SKM-1 (cell line): ENCODE measurements around the gene TES.
"Not testable (repeated sequence)": the region's sequence is repeated elsewhere in the genome, so short reads cannot be mapped to it uniquely, and the experiment has no call there.

Experiments used
- DNase-seq: peaks from one replicate; lab custom pipeline; 2025; ENCODE audit not compliant: unreplicated experiment; lab: John Stamatoyannopoulos, UW

Gene TES

DNA sequence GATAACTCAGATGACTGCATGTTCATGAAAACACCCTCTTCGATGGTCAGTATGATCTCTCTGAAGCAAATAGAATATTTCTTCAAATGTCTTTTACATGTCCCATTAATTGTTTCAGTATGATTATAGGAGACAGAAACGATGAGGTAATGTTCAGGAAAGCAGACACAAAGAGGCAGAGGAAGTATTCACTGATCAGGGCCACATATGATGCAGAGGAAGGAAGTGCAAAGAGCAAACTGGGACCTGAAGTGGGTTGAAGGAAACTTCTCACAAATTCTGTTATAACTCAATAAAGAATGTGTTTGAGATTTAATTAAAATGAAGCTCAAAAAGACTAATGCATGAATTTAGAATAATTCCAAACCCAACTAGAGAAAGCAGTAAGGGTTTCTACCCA is 70.5 kb downstream of the TES start:
- DNase-seq, result no peak

DNA sequence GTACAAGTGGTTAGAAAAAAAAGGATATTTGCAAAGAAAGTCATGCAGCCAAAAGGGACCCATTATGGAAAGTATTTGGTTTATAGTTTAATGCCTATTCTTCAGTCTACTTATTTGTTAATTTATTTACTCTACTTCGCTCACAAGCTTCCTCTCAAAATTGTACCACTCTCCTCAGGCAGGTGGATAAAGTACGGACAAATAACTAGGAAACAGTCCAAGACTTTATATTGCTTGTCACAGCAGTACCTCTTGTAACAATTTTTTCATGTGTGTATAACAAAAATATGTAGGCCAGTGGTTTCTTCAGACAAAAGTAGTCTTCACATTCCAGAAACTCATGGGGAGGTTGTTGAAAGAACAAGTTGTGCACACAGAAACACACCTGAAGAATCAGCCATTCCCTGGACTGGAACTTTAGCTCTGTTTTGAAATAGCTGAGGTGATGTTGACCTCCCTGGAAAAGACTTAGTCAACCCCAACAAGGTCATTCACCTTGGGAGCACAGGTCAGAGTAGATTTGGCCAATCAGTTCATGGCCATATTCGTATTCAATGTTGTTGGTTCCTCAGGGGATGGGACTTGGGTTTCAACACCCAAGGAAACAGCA is 73.4 kb downstream of the TES start:
- DNase-seq, result no peak

DNA sequence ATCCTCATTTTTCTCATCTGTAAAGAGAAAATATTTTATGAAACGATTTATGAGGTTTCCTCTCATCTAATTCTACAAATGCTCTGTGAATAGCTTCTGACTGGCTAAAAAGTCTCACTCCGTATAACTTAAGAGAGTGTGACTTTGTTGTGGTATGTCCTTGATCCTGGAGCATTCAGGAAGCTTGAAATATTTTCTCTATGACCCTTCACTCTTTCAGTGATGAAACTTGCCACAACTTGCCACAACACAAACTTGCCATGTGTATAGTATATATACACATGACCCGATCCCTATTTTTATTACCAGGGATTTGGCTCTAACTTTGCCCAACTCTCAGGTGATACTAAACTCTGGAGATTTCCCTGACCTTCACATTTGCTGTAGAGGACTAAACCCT is 74.1 kb downstream of the TES start:
- no peak for DNase-seq

DNA sequence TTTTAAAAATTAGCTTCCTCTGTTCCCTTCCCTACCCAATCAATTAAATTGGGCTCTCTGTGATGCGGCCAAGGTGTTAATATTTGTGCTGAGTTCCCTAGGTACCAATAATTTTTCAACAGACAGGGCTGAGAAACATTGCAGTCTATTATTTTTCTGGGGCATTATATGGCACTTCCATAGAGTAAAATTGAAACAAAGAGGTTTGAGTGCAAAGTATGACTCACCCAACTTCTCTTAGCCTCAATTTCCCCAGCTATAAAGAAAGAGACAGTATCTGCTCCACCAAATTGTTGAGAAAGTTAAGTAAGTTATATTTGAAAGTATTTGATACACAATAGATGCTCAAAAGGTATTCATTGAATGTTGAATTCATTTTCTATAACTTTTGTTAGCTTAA is 74.9 kb downstream of the TES start:
- DNase-seq, result no peak

DNA sequence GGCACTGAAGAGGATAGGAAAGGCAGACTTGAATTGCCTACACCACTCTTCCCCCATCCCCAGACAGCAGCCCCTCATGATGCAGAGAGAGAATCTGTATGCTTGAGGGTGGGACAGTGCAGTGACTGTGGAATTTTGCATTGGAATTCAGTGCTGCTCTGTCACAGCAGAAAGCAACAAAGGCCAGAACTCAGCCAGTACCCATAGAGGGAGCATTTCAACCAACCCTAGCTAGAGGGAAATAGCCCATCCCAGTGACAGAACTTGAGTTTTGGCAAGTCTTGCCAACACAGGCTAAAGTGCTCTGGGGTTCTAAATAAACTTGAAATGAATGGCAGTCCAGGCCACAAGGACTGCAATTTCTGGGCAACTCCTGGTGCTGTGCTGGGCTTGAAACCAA is 80.4 kb downstream of the TES start:
- no peak for DNase-seq

DNA sequence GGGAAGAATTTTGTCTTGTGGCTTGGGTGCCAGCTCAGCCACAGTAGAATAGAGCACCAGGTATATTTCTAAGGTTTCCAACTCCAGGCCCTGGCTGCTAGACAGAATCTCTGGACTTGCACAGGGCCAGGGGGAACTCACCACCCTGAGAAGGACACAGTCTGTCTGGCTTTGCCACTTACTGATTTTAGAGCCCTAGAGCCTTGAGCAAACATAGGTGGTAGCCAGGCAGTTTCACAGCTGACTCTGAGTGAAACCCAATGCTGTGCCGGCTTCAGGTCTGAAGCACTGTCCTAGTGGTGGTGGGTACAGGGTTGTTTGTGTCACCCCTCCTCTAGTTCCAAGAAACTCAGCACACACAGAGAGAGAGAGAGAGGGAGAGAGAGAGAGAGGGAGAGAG is 81.6 kb downstream of the TES start:
- no peak for DNase-seq

DNA sequence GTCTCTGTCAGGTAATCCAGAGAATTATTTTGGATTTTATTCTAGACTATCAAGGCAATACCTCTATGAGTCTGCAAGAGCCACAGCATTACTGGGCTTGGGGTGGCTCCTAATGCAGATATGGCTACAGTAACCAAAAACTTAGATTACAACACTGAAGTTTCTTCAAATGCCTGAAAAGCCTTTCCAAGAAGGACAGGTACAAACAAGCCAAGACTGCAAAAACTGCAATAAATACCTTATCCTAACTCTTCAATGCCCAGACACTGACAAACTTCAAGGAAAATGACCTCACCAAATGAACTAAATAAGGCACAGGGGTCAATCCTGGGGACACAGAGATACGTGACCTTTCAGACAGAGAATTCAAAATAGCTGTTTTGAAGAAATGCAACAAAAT is 82.0 kb downstream of the TES start:
- no peak for DNase-seq

DNA sequence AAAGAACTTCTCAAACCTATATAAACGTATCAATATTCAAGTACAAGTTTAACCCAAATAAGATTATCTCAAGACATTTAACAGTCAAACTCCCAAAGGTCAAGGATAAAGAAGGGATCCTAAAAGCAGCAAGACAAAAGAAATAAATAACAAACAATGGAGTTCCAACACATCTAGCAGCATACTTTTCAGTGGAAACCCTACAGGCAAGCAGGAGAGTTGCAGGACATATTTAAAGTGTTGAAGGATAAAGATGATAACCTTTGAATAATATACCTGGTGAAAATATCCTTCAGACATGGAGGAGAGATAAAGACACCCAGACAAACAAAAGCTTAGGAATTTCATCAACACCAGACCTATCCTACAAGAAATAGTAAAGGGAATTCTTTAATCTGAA is 82.8 kb downstream of the TES start:
- DNase-seq, result no peak

DNA sequence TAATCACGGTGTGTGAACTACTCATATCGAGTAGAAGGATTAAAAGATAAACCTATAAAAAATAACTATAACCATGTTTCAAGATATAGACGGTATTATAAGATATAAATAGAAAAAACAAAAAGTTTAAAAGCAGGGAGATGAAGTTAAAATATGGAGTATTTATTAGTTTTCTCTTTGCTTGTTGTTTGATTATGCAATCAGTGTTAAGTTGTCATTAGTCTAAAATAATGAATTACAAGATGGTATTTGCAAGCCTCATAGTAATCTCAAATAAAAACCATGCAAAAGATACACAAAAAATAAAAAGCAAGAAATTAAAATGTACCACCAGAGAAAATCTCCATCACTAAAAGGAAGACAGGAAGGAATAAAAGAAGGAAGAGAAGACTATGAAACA is 83.3 kb downstream of the TES start:
- DNase-seq, result no peak

DNA sequence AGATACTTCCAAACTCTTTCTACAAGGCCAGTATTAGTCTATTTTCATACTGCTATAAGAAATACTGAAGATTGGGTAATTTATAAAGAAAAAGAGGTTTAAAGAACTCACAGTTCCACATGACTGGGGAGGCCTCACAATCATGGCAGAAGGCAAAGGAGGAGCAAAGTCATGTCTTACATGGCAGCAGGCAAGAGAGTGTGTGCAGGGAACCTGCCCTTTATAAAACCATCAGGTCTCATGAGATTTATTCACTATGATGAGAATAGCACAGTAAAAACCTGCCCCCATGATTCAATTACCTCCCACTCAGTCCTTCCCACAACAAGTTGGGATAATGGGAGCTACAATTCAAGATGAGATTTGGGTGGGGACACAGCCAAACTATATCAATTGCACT is 85.6 kb downstream of the TES start:
- DNase-seq, result not testable (repeated sequence)

DNA sequence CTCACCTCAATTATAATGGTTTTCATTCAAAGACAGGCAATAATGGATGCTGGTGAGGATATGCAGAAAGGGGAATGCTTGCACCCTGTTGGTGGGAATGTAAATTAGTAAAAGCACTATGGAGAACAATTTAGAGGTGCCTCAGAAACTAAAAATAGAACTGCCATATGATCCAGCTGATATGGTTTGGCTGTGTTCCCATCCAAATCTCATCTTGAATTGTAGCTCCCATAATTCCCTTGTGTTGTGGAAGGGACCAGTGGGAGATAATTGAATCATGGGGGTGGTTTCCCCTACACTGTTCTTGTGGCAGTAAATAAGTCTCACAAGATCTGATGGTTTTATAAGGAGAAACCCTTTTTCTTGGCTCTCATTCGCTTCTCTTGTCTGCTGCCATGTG is 87.7 kb downstream of the TES start:
- no peak for DNase-seq

DNA sequence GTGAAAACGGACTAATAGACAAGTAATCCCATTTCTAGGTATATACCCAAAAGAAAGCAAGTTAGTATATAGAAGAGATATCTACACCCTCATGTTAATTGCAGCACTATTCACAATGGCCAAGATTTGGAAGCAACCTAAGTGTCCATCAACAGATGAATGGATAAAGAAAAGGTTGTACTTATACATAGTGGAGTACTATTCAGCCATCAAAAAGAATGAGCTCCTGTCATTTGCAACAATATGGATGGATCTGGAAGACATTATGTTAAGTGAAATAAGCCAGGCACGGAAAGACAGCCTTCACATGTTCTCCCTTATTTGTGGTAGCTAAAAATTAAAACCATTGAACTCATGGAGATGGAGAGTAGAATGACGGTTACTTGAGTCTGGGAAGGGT is 88.2 kb downstream of the TES start:
- DNase-seq, result no peak

DNA sequence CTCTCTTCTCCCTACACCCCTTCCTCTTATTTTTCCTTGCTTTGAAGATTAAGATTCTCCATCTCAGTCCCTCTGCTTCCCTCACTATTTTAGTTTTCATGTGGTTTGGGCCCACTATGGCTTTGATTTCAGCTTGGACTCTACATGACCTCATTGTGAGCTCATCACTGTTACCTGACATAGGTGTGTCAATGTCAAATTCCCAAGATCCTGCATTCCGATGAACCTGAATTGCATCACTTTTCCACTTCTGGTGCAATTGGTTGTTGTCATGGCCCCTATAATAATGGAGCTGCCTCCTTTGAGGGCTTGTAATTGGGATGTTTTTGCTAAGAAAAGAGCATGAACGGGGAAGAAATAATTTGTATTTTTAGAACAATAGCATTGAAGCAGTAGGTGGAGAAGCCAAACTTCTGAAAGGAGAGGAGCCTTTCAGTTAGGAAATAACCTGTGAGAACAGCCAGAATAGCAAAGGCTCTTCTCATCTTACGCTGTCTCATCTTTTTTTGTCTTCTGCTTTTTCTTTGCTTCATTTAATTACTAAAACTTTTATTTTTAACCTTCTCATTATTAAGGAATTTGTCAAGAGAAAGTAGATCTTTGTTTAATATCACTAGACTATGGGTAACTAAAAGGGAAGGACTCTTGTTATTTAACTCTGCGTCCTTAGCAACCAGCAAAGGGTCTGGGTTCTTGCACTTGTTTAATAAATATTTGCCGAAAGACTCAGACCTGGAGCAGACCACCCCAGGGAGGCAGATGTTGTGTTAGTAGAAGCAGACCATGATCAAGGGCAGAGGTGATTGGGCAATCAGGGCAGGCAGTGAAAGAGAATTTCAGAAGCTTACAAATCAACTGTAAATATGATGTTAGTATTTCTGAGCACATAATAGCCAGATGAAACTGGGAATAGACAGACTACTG is 95.4 kb downstream of the TES start:
- DNase-seq, result no peak

DNA sequence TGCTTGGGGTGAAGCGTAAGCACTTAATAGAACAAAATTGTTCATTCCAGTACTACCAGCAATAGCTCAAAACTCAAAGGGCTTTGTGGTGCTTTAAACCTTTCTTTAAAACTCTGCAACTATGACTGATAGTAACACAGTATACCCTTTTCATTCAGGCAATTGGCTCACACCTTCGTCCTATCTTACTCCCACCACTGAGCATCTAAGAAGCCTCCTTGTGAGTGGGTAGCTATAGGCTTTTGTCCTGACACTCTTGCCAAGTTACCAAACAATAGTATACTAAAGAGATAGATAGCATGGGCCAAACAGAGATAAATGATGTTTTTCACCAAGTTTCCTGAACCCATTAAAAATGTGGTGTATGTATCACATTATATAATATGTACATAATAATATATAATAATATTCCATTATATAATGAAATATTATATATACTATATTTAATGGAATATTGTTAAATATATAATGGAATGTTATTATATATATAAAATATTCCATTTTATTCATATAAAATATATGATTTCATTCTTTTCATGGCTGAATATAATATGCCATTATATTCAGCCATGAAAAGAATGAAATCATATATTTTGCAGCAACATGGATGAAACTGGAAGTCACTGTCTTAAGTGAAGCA is 96.2 kb downstream of the TES start:
- DNase-seq, result no peak

DNA sequence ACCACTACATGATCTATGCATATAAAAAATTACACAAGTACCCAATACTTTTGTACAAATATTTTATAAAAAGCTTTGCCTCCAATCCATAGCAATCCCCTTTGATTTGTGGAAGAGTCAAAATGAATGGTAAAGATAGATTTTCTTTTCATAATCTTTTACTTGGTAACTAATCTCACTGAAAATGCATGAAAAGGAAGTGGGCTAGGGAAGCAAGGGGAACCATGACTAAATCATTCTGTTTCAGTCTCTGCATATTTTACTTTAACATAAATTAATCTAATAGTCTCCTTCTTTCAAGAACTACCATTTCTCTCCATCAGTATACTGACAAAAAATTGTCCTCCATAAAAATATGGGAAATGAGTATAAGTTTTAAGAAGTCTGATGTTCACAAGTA is 96.9 kb downstream of the TES start:
- no peak for DNase-seq
